Stimulated activated CD8-positive, alpha-beta memory T cell treated with anti-CD3 and anti-CD28 coated beads, Interleukin-12 subunit alpha, Interleukin-12 subunit beta, amount 100 ng/mL, for 24 hours (primary cell): ENCODE results near the gene PDIA5.

Experiments
- DNase-seq: peaks from one replicate; pipeline ENCODE4 v3.0.0-alpha.2; 2020; ENCODE audit errors: extremely low read depth

The PDIA5 gene

DNA sequence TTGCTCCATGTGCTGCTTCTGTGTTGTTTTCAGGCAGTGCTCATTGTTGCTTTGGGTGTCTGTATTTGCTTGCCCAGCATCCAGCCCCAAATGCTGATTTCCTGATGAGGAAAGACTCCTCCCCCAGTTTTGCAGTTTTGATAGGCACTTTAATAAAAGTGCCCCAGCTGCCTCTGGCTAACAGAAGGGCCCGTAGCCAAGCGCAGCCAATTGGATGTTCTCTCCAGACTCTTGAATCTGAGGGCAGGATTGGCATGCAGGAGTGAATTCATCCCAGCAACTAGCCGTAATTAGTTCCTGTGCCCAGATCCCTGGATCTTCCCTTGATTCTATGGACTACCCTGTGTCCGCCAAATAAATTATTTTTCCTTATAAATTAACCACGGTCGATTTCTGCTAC is 24.4 kb upstream of the PDIA5 start:
- no peak for DNase-seq

DNA sequence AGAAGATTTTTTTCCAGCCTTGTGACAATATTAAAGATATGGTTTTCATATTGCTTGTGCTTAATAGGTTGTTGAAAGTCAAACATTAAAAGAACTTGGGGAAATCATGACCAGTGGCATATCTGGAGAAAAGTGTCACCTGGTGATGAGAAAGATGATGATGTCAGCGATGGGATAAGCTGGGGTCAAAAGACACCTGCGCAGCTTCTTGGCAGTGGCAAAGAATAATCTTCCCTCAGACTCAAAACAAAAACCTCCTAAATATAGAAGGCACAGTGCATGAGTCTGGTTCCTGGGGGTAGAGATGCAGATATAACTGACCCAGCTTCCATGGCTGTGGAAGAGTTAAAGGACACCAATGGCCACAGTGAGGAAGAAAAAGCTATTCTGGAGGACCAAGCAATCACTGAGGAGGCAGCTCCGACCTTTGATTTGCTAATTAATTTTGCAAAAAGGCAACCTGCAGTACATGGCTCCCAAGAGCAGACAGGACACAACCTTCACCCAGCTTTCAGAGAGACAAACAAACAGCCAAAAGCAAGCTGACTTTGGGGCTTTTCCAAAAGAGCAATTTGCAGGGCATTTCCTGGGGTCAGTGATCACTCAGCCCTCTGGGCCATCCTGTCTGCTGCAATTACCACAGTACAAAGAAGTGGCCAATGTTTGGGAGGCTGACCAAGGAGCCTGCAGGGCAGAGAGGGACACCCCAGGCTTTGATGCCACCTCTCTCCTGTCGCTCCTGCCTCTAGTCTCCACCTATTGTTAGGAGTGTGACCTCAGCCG is 21.7 kb upstream of the PDIA5 start:
- no peak for DNase-seq

DNA sequence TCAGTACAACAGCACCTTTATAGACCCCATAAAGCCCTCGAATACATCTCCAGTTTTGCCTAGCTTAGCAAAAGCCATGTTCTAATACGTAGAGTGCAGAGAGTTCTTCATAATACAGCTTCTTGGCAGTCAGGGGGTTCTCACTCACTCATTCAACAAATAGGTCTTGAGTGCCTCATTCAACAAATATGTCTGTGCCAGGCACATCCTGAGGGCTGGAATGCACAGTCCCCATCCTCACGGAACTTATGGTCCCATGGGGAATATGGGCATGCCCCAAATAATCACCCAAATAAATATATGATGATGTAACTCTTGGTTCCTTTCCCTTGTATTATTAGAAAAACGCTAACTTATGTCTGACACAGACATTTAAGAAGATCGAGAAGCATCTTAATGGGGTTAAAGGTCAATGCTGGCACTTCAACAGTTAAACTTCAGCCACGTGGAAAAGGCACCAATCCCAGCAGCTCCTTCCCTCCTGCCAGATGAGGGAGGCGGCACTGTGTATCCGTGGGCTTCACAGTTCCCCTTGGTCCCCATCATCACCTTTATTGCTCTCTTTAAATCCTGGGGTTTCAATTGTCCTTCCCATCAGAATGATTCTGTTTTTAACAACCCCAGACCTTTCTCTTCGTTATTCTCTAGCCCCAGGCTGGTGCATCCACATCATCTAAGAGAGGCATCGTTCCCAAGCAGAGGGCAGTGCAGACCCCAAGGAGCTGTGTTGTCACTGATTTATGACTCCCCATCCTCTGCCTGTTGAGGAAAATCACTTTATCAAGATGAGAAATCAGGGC is 20.4 kb upstream of the PDIA5 start:
- DNase-seq, result no peak

DNA sequence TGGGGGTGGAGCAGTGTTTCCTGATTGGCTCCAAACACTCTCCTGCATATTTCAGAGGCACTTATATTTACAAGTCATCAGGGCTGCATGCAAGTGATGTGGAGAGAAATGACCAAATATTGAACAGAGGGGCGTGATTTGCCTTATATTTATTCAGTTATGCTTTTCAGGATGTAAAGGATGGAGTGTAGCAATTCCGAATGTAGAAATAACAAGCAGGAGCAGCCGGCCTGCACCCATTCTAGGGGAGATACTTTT is 19.8 kb upstream of the PDIA5 start:
- DNase-seq, result no peak

DNA sequence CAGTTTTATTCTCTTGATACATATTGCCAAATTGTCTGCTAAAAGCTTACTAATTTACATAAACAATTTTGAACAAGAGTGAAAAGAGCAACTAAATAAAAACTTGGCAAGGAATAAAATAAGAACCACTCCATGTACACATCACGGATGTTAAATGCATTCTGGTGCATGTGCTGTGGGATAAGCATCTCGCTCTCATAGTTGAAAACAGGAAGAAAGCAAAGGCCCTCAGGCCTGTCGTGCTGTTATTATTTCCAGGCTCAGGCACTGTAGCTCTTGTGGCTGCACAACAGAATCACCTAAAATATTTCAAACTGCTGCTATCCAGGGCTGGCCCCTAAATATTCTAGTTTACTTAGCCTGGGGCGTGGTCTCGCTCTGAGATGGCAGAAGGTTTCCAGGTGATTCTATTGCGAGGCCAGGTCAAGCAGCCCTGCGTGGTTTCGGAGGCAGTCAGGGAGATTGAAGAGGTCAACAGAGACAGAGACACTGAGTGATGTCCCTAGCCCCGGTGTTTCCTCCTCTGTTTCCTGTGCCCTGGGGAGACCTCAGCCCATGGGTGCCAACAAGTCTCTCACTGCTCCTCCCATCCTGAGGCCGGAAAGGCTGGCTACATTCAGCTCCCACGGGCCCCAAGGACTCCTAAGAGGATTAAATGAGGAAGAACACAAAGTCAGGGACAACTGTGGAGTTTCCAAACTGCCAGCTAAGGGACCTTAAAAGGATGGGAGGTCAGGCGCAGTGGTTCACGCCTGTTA is 18.2 kb upstream of the PDIA5 start:
- DNase-seq, result no peak

DNA sequence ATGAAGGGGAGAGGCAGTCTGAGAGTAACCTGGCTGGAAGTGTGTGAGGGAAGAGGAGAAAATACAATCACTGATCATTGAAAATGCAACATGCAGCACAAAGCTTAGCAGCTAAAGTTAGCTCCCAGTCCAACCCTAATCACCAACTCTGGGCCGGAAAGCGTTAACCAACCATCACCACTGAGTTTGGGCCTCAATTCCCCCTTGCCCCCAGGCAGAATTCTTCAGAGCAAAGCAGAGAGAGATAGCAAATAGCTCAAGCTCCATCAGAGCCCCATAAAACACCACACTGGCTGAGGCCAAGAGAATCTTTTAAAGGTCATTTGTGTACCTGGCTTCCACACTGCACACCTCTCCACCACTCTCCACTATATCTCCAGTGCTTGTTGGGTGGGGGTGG is 16.2 kb upstream of the PDIA5 start:
- no peak for DNase-seq

DNA sequence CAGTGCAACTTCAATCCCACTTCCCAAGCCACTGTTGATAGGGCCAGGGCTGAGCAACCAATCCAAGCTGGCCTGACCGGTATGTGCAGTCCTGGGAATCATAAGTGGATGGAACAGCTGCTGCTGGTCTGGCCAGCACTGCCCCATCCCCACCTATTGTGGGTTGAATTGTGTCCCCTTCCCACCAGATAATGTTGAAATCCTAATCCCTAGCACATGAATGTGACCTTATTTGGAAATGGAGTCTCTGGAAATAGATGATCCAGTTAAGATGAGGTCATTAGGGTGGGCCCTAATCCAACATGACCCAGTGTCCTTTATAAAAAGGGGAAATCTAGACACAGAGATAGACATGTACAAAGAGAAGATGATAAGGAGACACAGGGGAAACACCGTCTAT is 13.7 kb upstream of the PDIA5 start:
- no peak for DNase-seq

DNA sequence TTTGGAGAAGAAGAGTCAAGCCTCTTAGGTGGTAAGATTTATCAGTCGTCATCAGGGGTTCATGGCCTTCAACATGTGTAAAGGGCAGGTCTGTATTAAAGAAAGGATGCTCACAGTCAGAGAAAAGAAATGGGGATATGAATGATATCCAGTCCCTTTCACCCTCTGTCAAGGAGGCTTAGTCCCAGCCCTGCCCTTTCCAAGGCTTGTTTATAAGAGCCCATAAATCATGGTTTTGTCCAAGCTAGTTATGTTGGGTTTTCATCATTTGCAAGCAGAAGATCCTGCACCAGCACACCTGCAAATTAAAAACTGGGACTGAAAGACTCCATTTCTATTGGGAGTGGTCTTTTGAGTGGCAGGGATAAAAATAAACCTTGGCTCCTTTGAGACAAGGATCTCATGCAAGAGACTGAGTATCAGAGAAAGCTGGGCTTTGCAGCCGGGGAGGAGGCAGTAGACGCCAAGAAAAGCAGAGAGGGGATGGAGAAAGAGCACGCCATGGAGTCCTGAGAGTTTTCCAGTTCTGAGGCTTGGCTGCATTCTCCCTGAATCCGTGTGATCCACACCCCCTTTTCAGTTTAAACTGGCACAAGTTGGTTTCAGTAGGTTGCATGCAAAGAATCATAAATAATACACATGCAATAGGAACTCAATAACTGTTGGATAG is 12.6 kb upstream of the PDIA5 start:
- no peak for DNase-seq

DNA sequence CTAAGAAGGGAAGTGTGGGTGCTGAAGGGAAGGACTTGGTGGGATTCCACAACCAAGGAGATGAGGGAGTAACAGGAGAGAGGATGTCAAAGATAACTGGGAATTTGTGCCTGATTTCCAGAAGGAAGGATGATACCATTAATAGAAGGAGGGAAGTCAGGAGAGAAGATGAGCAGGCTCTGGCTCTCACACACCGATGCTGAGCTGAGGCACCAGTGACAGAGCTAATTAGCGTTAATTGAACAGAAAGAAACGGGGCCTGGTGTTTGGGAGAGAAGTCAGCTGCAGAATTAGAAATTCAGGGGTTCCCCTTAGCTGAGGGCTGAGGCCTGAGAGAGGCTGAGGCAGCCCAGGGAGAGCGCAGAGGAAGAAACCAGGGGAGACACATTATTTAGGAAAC is 11.9 kb upstream of the PDIA5 start:
- DNase-seq, result no peak

DNA sequence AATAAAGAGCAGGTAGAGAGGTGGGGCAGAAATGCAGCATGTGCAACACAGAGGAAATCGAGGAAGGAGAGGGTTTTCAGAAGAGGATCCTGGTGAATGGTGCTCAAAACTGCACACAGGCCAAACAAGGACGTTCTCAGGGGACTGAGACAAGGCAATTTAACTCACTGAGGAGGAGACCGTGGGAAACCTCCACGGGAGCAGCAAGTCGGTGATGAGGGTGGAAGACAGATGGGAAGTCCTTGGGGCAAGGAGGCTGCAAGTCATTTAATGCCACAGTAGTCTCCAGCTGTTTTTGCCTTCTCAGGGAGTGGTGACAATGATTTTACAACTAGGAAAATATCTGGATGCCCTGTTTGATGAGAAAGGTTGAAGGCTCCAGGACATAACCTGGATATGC is 11.5 kb upstream of the PDIA5 start:
- DNase-seq, result no peak

DNA sequence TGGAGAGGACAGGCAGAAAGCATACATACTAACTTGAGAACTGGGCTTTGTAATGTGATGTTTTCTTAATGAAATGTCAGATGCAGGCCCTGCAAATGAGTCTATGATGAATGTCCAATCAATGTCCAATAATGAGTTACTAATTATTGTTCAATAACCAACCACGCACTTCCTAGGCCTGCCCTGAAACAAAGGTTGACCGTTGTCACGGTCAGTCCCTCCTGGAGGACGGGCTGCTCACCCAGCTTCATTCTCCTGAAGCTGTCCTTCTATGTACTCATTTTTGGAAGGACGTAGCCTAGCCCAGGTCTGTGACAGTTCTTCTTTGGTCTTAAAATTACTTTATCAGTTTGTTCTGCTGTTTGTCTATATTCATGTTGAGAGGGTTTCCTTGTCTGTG is 8.3 kb upstream of the PDIA5 start:
- no peak for DNase-seq

DNA sequence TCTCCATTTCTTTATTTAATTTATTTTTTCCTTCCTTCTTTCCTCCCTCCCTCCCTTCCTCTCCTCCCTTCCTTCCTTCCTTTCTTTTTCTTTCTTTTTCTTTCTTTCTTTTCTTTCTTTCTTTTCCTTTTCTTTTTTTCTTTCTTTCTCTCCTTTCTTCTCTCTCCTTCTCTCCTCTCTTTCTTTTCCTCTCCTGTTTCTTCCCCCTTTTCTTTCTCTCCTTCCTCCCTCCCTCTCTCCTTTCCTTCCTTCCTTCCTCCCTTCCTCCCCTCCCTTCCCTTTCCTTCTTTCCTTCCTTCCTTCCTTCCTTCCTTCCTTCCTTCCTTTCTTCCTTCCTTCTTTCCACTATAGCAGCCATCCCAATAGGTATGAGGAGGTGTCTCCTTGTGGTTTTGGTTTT is 6.8 kb upstream of the PDIA5 start:
- no peak for DNase-seq

DNA sequence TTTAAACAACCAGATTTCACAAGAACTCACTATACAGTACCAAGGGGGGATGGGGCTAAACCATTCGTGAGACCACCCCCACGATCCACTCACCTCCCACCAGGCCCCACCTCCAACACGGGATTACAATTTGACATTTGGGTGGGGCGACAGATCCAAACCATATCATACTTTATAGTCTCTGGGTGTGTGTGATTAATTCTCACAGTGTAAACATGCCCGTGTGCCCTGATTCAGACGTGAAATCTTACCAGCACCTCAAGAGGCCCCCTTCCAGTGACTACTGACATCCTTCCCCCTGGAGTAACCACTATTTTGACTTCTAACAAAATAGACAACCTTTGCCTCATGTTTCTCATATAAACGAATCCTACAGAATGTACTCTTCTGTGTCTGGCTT is 5.0 kb upstream of the PDIA5 start:
- no peak for DNase-seq

DNA sequence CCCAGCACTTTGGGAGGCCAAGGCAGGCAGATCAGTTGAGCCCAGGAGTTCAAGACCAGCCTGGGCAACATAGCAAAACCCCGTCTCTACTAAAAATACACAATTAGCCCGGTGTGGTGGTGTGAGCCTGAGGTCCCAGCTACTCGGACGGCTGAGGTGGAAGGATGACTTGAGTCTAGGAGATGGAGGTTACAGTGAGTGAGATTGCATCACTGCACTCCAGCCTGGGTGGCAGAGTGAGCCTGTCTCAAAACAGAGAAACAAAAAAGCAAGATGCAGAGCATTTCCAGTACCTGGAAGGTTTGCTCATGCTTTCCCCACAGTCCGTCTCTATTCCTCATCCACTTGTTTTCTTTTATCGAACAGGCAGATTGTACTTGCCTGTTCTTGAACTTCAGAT is 3.8 kb upstream of the PDIA5 start:
- no peak for DNase-seq

DNA sequence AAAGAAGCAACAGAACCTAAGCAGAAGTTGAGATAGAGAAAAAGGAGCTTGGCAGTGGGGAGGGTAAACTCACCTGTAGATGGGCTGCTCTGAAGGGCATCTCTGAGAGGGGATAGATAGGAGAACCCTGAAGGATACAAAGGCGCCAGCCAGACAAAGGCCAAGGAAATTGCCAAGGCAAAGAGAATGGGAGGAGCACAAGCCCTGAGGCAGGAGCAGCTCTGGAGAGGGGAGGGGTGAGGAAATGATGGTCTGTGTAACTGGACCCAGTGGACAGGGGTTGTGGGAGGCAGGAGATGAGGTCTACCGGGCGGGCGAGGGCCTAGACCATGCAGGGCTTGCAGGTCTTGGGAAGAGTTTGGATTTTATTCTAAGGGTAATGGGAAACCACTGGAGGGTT is 2.3 kb upstream of the PDIA5 start:
- DNase-seq, result no peak

DNA sequence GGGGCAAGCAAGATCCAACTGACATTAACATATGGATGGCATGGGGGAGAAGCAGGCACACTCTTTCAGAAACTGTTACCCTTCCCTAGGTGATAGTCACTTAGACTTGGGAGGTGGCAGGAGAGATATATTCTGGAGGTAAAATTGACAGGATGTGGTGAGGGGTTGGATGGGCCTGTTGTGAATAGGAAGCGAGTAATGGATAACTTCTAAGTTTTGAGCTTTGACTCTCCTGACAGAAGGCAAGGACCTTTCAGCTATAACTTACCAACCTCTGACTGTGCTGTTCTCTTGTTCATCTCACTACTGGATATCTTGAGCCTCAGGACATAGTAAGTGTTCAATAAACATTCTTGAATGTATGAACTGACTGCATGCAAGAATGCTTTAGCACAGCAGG is 1.9 kb upstream of the PDIA5 start:
- no peak for DNase-seq

DNA sequence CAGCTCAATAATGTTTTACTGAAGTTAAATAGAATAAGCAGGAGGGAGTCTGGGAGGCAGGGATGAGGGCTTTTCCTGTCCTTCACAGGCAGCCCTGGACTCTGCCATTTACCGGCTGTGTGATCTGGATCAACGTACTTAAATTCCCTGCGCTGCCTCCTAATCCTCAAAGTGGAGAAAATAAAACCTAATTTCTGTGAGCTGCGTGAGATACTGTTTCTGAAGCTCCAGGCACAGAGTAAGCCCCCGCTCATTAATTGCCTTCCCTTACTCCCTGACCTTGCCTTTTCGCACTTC is 278 bp upstream of the PDIA5 start:
- DNase-seq, result no peak

DNA sequence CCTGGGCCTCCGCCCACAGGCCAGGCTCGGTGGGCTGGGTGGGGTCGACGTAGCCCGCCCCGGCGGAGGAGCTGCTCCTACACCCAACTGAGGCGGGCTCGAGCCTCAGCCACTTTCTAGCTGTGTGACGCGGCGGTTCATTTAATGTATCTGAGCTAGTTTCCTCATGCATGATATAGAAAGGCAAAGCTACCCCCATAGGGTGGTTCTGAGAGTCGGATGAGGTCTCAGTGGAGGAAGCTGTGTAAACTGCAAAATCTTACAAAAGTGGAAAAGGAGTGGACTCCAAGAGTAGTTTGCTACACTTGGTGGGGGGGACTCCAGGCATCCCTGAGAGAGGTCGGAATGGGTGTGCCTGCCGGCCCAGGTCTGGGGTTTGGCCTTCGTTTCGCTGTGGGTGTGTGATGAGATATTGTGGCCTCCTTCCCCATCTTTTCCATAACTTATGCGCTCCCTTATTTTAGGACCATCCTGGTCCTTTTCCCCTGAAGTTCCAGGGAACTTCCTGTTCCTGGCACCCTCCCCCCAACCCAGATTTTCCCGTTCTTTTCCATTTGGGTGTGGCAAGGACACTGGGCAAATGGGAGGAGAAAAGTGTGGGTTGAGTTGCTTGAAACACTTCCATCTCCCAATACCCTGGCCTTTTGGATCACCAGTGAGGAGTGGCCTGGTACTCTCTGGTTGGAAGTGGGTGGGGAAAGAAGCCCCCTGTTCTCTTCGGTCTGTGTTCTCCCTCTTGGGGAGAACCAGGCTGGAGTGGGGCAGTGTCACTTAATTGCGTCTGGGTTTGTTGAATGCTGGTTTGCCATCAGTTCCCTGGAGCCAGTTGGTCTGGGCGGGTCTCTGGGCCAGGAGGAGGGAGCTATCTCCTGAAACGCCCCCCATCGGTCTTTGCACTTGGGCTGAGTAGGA is 1.1 kb downstream of the PDIA5 start:
- no peak for DNase-seq

DNA sequence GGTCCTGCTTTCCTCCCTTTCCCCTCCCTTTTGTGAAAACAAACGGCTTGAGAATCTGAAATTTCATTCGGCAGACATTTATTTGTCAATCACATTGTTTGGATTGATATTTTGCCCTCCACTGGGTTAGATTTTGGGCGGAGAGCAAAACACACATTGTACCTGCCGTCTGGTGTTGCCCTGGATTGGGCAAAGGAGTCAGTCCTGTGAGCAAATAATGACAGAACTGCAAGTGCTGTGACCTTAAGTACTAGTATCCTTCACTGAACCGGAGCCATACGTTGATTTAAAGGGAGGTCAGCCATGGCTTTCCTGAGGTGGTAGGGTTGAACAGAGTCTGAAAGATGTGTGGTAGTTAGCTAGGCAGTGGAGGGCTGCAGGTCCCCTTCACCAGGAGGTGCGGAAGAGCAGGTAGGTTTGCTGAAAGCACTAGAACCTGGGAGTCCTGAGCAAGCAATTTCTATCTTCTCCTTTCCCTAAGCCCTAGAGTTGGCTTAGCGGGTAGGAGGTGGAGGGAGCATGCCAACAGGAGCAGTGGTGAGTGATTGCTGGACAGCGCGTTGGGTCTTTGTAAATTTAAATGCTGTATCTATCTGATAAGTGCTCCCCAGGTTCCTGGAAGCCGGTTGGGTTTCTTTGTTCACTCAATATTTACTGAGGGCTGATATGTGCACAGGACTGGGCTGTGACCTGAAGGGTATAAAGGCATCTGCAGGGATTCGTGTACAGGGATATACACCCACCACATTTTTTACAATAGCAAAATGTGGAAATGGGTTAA is 2.0 kb downstream of the PDIA5 start:
- DNase-seq, result no peak

DNA sequence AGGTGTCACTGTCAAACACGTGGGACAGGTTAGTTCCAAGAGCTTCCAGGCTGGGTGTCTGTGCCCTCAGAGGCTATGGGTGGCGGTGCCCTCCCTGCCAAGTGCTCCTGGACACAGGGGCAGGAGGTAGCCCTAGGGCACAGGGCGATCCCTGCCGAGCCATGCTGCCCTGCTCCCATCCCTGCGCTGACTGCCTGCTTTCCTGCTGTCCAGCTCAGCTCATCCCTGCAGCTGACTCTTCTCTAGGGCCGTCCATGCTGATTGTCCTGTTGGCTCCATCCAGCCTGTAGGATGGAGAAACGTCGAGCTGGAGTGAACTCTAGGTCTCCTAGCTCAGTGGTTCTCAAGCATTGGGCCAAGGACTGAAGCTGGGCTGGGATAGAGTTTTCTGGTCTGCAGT is 3.7 kb downstream of the PDIA5 start:
- no peak for DNase-seq

DNA sequence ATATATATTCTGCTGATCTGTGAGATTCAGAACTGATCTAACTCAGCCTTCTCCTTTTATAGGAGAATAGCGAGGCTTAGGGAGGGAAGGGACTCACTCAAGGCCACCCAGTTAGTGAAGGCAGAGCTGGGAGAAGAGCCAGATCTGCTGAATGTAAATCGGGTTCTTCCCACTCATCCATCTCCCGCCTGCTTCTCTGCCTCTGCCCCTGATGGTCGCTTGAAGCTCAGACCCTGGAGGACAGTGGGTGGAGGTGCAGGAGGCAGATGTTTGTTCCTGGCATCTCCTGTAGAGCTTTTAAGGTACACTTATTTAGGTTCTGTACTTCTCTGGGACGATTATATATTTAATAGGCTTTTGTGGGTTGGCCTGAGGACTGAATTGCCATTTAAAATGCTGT is 4.3 kb downstream of the PDIA5 start:
- DNase-seq, result no peak
